ENCODE measurements around the gene SLF1. TPM values are rescaled to one million over a fixed set of nuclear protein-coding genes. Genes with fewer than 3 reads are reported as not detected.

SLF1 gene
- total RNA-seq, 1 donor from 2014 or later = 2.7 TPM

GRCh38 chr5:94670726-94671125 lies 52.3 kb downstream of the SLF1 start:
- no peak for DNase-seq (ENCODE audit: low read depth)
- TF ChIP-seq CTCF (IDR thresholded peaks at IDR 0.05; ENCODE audit: insufficient read depth, low read length, poor library complexity, severe bottlenecking) = no peak
- H3K36me3 ChIP-seq (ENCODE audit: control insufficient read depth, insufficient read depth, low read length) = no peaks in the 10 kb centered on the region
- no peak overlapping the region for H3K4me3 ChIP-seq (ENCODE audit: low read depth, low read length)
- no peaks in the 10 kb centered on the region for H3K27me3 ChIP-seq (ENCODE audit: control insufficient read depth, insufficient read depth, low read length)

GRCh38 chr5:94672746-94673145 lies 54.3 kb downstream of the SLF1 start:
- no peaks in the 10 kb centered on the region for H3K36me3 ChIP-seq (ENCODE audit: control insufficient read depth, insufficient read depth, low read length)
- H3K27me3 ChIP-seq (ENCODE audit: control insufficient read depth, insufficient read depth, low read length) = no peaks in the 10 kb centered on the region
- TF ChIP-seq CTCF (IDR thresholded peaks at IDR 0.05; ENCODE audit: insufficient read depth, low read length, poor library complexity, severe bottlenecking) = no peak
- H3K4me3 ChIP-seq (ENCODE audit: low read depth, low read length) = no peak overlapping the region
- DNase-seq (ENCODE audit: low read depth) = no peak

GRCh38 chr5:94674490-94675382 lies 56.3 kb downstream of the SLF1 start:
- Histone ChIP-seq H3K27me3 (ENCODE audit: control insufficient read depth, insufficient read depth, low read length) (no peaks in the 10 kb centered on the region), H3K36me3 (ENCODE audit: control insufficient read depth, insufficient read depth, low read length) (no peaks in the 10 kb centered on the region), H3K4me3 (ENCODE audit: low read depth, low read length) (no peak overlapping the region)
- no peak for TF ChIP-seq CTCF (IDR thresholded peaks at IDR 0.05; ENCODE audit: insufficient read depth, low read length, poor library complexity, severe bottlenecking)
- DNase-seq (ENCODE audit: low read depth) = no peak

GRCh38 chr5:94675965-94676618 lies 57.6 kb downstream of the SLF1 start:
- Histone ChIP-seq H3K4me3 (ENCODE audit: low read depth, low read length) (no peak overlapping the region), H3K27me3 (ENCODE audit: control insufficient read depth, insufficient read depth, low read length) (no peaks in the 10 kb centered on the region), H3K36me3 (ENCODE audit: control insufficient read depth, insufficient read depth, low read length) (no peaks in the 10 kb centered on the region)
- DNase-seq (ENCODE audit: low read depth) = no peak
- TF ChIP-seq CTCF (IDR thresholded peaks at IDR 0.05; ENCODE audit: insufficient read depth, low read length, poor library complexity, severe bottlenecking) = no peak

GRCh38 chr5:94682814-94683520 lies 64.5 kb downstream of the SLF1 start:
- DNase-seq (ENCODE audit: low read depth) = no peak
- no peak overlapping the region for H3K4me3 ChIP-seq (ENCODE audit: low read depth, low read length)
- no peaks in the 10 kb centered on the region for H3K27me3 ChIP-seq (ENCODE audit: control insufficient read depth, insufficient read depth, low read length)
- no peaks in the 10 kb centered on the region for H3K36me3 ChIP-seq (ENCODE audit: control insufficient read depth, insufficient read depth, low read length)
- no peak for TF ChIP-seq CTCF (IDR thresholded peaks at IDR 0.05; ENCODE audit: insufficient read depth, low read length, poor library complexity, severe bottlenecking)

Data from kidney epithelial cell (primary cell).